ENCODE results near the gene TP53RK.

GRCh38 chr20:46735436-46735835, 46.2 kb upstream of the TP53RK start:
- no peak for TF ChIP-seq CTCF (IDR thresholded peaks at IDR 0.05)
- TF ChIP-seq POLR2AphosphoS5 (IDR thresholded peaks at IDR 0.05): no peak
